SW480 (cell line): Measurements from ENCODE around the gene VPS50.

Experiments used
- DNase-seq: peaks from one replicate; pipeline ENCODE4 v3.0.0-alpha.2; 2016; ENCODE audit warnings: low spot score

VPS50 gene

GRCh38 chr7:93409324-93409723 lies 177.2 kb downstream of the VPS50 start:
- DNase-seq, result no peak
